BLaER1 treated with 17β-estradiol and CSF1 and Interleukin-3, amounts not matched to agents 10 nM and 100 nM (cell line): ENCODE results near the gene MAN1B1.

Experiments used
- H3K27ac ChIP-seq, 11 experiments: shearing (Covaris generic); formaldehyde crosslinking; 2 replicates each; pipeline ENCODE4 v1.8.1; 2022
- H3K27me3 ChIP-seq, 11 experiments: shearing (Covaris generic); formaldehyde crosslinking; 2 replicates each; pipeline ENCODE4 v1.8.1; 2022
- H3K36me3 ChIP-seq, 11 experiments: shearing (Covaris generic); formaldehyde crosslinking; 2 replicates each; pipeline ENCODE4 v1.8.1; 2022
- H3K4me1 ChIP-seq, 10 experiments: shearing (Covaris generic); formaldehyde crosslinking; 2 replicates each; pipeline ENCODE4 v1.8.1; 2022
- H3K4me2 ChIP-seq, 11 experiments: shearing (Covaris generic); formaldehyde crosslinking; 2 replicates each; pipeline ENCODE4 v1.8.1; 2022
- H3K4me3 ChIP-seq, 10 experiments: shearing (Covaris generic); formaldehyde crosslinking; 2 replicates each; pipeline ENCODE4 v1.8.1; 2022
- H3K9ac ChIP-seq, 11 experiments: shearing (Covaris generic); formaldehyde crosslinking; 2 replicates each; pipeline ENCODE4 v1.8.1; 2022
- H3K9me3 ChIP-seq, 11 experiments: shearing (Covaris generic); formaldehyde crosslinking; replicated peaks in 1 of 11; 2 replicates each; pipeline ENCODE4 v1.8.1; 2022
- H4K20me1 ChIP-seq, 11 experiments: shearing (Covaris generic); formaldehyde crosslinking; 2 replicates each; pipeline ENCODE4 v1.8.1; 2022
- Cebpa-rat ChIP-seq, 11 experiments: shearing (Covaris generic); IDR thresholded peaks; 2 replicates each; pipeline ENCODE4 v1.8.1; 2022

Gene MAN1B1

DNA sequence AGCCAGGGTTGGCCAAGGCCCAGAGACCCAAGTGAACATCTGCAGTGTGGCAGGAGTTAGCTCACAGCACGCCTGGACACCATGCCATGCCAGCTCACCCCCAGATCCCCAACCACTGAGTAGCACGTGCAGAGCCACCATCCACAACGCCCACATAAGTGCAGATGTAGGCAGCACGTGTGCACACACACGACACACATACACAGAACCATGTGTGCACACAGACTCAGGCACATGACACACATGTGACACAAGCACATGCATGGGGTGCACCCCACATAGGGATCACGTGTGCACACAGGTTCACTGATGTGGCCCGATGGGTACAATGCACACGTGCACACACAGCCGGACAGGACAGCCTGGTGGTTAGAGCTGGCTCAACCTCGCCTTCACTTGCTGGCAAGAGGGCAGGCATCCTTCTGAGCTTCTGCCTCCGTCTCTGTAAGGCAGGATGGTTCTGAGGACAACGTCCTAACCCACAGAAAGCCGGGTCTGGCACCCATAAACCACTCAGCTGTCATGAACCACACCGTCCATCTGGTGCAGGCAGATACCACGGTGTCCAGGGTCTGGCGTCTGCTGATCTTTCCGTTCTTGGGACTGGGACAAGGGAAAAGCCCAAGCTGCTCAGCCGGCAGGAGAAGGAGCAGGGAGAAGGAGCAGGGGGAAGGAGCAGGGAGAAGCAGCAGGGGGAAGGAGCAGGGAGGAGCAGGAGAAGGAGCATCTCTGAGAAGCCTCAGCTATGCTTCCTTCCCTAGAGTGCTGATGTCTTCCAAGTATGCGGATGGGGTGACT, 71.0 kb downstream of the MAN1B1 start:
- Histone ChIP-seq H3K4me2 (peak overlapping the region in 10 of 11 experiments; percentile 70 to 97 (median 90); a peak in 17 of 22 replicates), H3K4me3 (no peak overlapping the region), H3K36me3 (no peaks in the 10 kb centered on the region), H3K9me3 (no peaks in the 10 kb centered on the region), H3K27ac (no peak overlapping the region), H3K27me3 (peaks cover 0 to 17% (median 0%) of the 10 kb centered on the region in 11 experiments; a peak in 4 of 22 replicates), H4K20me1 (peaks cover 0 to 31% (median 6%) of the 10 kb centered on the region in 11 experiments; a peak in 6 of 22 replicates), H3K4me1 (peaks cover 6 to 39% (median 31%) of the 10 kb centered on the region in 10 experiments), H3K9ac (peak overlapping the region in 1 of 11 experiments; percentile 24; a peak in 1 of 22 replicates)
- no peak for TF ChIP-seq Cebpa-rat (IDR thresholded peaks at IDR 0.05)

- H3K36me3 ChIP-seq: 0 out of 22 replicates have a peak, but pooled peaks cover 0 to 2% (median 0%) of the 10 kb centered on the region in 11 experiments
- H3K27me3 ChIP-seq: peaks cover 0 to 17% (median 0%) of the 10 kb centered on the region in 11 experiments; a peak in 4 of 22 replicates
- peaks cover 6 to 39% (median 31%) of the 10 kb centered on the region in 10 experiments for H3K4me1 ChIP-seq
- H3K9ac ChIP-seq: peak overlapping the region in 5 of 11 experiments; percentile 22 to 56 (median 40); a peak in 7 of 22 replicates
- no peaks in the 10 kb centered on the region for H3K9me3 ChIP-seq
- H3K4me2 ChIP-seq: peak overlapping the region; percentile 60 to 97 (median 88)
- H3K27ac ChIP-seq: 0 out of 22 replicates have a peak overlapping the region, but pooled peaks of 1 of the 11 experiments have one; percentile 21
- H4K20me1 ChIP-seq: peaks cover 0 to 32% (median 6%) of the 10 kb centered on the region in 11 experiments; a peak in 7 of 22 replicates
- TF ChIP-seq Cebpa-rat (IDR thresholded peaks at IDR 0.05): no peak
- H3K4me3 ChIP-seq: peak overlapping the region in 1 of 10 experiments; percentile 32; a peak in 1 of 20 replicates
Observed at GRCh38 chr9:137158625-137159024, 71.8 kb downstream of the MAN1B1 start.
